H1 (cell line): ENCODE data around the gene AGAP1. TPM values are rescaled to one million over a fixed set of nuclear protein-coding genes. Genes with fewer than 3 reads are reported as not detected.

Experiments
- CEBPB ChIP-seq: IDR thresholded peaks from 2 replicates; pipeline ENCODE4 v1.6.1; 2012; ENCODE audit warnings: low read depth, low read length
- CREB1 ChIP-seq: IDR thresholded peaks from 2 replicates; pipeline ENCODE4 v1.6.1; 2012; ENCODE audit warnings: inconsistent platforms
- FOSL1 ChIP-seq: IDR thresholded peaks from 2 replicates; pipeline ENCODE4 v1.6.1; 2011; ENCODE audit warnings: mild to moderate bottlenecking, low read depth, low read length, moderate library complexity; ENCODE audit not compliant: insufficient read depth
- HDAC6 ChIP-seq: IDR thresholded peaks from one replicate; pipeline ENCODE4 v1.7.1; 2012; ENCODE audit warnings: low read depth, mild to moderate bottlenecking, inconsistent platforms, low read length, moderate library complexity
- SIN3A ChIP-seq, 2 experiments: IDR thresholded peaks in 1 of 2; conservative IDR thresholded peaks in 1 of 2; 2 replicates each; pipeline ENCODE4 v1.6.1; 2011 to 2012; ENCODE audit warnings: low read length in 2 of 2, improper control_type of control experiment in 1 of 2, low read depth in 1 of 2, mild to moderate bottlenecking in 1 of 2
- SP2 ChIP-seq: IDR thresholded peaks from 2 replicates; pipeline ENCODE4 v1.6.1; 2012; ENCODE audit warnings: mild to moderate bottlenecking, low read length, inconsistent platforms
- polyA plus RNA-seq, 7 experiments: library from polyadenylated mRNA; depleted of rRNA in 3 of 7; stranded (reverse) in 5 of 7; unstranded in 2 of 7; fragments of >200 nt in 5 of 7; fragments of 200-250 nt in 2 of 7; gene quantifications; 1 replicate in 5 of 7; 2 replicates in 1 of 7; 4 replicates in 1 of 7; pipeline versions ENCODE4 v1.2.1 to v1.2.3, GENCODE V29; 2011 to 2013; ENCODE audit warnings: missing spikeins in 2 of 7, mixed read lengths in 2 of 7
- total RNA-seq: library from RNA; stranded (reverse); fragmentation: NEBNext Ultra II Directional; extraction: Animal tissue kit (Norgen Biotek cat#: 25700); gene quantifications from 2 replicates; pipeline ENCODE4 v1.2.1, GENCODE V29; 2021
- TF ChIP-seq, protein P1 (sequence below): fragments of 300-600 bp; sonication (generic); IDR thresholded peaks from 2 replicates; pipeline ENCODE4 v1.7.1; 2012; ENCODE audit warnings: low read length, moderate library complexity, mild to moderate bottlenecking, inconsistent platforms; ENCODE audit not compliant: insufficient replicate concordance

The AGAP1 gene
- total and polyA plus RNA-seq, 2 of the 8 experiments (the other 6 are each of a cell fraction or from before 2014, with no cell fraction given) = 18.1 to 39.4 TPM

DNA sequence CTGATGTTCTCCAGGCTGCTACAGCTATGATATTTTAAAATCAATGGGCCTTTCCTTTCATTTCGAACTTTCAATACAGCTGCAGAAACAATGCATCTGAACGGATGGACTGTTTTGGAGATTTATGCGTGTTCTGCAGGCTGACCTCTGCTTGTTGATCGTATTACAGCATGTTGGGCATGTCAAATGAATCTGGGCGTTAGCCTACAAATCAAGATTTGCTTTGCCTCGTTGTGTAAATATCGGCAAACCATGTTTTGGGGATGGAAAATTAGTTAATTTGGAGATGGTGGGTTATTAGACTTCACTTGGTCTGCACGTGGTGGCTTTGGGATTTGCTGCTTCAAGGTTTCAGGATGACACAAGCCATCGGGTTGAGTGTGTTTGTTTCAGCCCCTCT is 129.3 kb downstream of the AGAP1 start (continued):
- TF ChIP-seq, protein P1, sequence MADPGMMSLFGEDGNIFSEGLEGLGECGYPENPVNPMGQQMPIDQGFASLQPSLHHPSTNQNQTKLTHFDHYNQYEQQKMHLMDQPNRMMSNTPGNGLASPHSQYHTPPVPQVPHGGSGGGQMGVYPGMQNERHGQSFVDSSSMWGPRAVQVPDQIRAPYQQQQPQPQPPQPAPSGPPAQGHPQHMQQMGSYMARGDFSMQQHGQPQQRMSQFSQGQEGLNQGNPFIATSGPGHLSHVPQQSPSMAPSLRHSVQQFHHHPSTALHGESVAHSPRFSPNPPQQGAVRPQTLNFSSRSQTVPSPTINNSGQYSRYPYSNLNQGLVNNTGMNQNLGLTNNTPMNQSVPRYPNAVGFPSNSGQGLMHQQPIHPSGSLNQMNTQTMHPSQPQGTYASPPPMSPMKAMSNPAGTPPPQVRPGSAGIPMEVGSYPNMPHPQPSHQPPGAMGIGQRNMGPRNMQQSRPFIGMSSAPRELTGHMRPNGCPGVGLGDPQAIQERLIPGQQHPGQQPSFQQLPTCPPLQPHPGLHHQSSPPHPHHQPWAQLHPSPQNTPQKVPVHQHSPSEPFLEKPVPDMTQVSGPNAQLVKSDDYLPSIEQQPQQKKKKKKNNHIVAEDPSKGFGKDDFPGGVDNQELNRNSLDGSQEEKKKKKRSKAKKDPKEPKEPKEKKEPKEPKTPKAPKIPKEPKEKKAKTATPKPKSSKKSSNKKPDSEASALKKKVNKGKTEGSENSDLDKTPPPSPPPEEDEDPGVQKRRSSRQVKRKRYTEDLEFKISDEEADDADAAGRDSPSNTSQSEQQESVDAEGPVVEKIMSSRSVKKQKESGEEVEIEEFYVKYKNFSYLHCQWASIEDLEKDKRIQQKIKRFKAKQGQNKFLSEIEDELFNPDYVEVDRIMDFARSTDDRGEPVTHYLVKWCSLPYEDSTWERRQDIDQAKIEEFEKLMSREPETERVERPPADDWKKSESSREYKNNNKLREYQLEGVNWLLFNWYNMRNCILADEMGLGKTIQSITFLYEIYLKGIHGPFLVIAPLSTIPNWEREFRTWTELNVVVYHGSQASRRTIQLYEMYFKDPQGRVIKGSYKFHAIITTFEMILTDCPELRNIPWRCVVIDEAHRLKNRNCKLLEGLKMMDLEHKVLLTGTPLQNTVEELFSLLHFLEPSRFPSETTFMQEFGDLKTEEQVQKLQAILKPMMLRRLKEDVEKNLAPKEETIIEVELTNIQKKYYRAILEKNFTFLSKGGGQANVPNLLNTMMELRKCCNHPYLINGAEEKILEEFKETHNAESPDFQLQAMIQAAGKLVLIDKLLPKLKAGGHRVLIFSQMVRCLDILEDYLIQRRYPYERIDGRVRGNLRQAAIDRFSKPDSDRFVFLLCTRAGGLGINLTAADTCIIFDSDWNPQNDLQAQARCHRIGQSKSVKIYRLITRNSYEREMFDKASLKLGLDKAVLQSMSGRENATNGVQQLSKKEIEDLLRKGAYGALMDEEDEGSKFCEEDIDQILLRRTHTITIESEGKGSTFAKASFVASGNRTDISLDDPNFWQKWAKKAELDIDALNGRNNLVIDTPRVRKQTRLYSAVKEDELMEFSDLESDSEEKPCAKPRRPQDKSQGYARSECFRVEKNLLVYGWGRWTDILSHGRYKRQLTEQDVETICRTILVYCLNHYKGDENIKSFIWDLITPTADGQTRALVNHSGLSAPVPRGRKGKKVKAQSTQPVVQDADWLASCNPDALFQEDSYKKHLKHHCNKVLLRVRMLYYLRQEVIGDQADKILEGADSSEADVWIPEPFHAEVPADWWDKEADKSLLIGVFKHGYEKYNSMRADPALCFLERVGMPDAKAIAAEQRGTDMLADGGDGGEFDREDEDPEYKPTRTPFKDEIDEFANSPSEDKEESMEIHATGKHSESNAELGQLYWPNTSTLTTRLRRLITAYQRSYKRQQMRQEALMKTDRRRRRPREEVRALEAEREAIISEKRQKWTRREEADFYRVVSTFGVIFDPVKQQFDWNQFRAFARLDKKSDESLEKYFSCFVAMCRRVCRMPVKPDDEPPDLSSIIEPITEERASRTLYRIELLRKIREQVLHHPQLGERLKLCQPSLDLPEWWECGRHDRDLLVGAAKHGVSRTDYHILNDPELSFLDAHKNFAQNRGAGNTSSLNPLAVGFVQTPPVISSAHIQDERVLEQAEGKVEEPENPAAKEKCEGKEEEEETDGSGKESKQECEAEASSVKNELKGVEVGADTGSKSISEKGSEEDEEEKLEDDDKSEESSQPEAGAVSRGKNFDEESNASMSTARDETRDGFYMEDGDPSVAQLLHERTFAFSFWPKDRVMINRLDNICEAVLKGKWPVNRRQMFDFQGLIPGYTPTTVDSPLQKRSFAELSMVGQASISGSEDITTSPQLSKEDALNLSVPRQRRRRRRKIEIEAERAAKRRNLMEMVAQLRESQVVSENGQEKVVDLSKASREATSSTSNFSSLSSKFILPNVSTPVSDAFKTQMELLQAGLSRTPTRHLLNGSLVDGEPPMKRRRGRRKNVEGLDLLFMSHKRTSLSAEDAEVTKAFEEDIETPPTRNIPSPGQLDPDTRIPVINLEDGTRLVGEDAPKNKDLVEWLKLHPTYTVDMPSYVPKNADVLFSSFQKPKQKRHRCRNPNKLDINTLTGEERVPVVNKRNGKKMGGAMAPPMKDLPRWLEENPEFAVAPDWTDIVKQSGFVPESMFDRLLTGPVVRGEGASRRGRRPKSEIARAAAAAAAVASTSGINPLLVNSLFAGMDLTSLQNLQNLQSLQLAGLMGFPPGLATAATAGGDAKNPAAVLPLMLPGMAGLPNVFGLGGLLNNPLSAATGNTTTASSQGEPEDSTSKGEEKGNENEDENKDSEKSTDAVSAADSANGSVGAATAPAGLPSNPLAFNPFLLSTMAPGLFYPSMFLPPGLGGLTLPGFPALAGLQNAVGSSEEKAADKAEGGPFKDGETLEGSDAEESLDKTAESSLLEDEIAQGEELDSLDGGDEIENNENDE = no peak
- TF ChIP-seq CEBPB (no peak), HDAC6 (no peak), FOSL1 (no peak), SIN3A (conservative IDR thresholded peaks at IDR 0.05 in 1 of 2, IDR thresholded peaks at IDR 0.05 in 1 of 2; ENCODE audit: low read depth in 1 of 2, low read length in 2 of 2) (no peak), SP2 (no peak), CREB1 (no peak)
